T-helper 2 cell treated with Interferon-gamma antibody and Interleukin-4, amounts not matched to agents 100 ng/mL and 5 ng/mL, for 36 hours (primary cell): Measurements from ENCODE around the gene PARG. TPM values are rescaled to one million over a fixed set of nuclear protein-coding genes. Genes with fewer than 3 reads are reported as not detected.
"Not testable (repeated sequence)": the region's sequence is repeated elsewhere in the genome, so short reads cannot be mapped to it uniquely, and the experiment has no call there.

Source experiments
- intact Hi-C: fragments of 100-400 bp; cut with micrococcal nuclease; formaldehyde crosslinking; loops from one replicate; pipeline ENCODE4 v1.15.1; 2023
- total RNA-seq: library from RNA; stranded (reverse); gene quantifications from 2 replicates; pipeline ENCODE4 v1.2.3, GENCODE V29; 2022

PARG gene
- total RNA-seq, 1 donor from 2014 or later: 28.6 TPM

GRCh38 chr10:49903829-49904228, 38.0 kb downstream of the PARG start:
- intact Hi-C loops: not testable (repeated sequence)

GRCh38 chr10:49900406-49900805, 41.4 kb downstream of the PARG start:
- intact Hi-C loops: not testable (repeated sequence)

GRCh38 chr10:49899999-49900398, 41.8 kb downstream of the PARG start:
- intact Hi-C loops: loop anchor here (10.0 kb wide), 1 partner anchor 305 kb away; no protein-coding TSS in a partner anchor

- intact Hi-C loops: loop anchor here (10.0 kb wide), 1 partner anchor 295 kb away; no protein-coding TSS in a partner anchor
These were observed 51.8 kb downstream of the PARG start for GRCh38 chr10:49890025-49890424.

GRCh38 chr10:49884739-49885331, 57.0 kb downstream of the PARG start:
- intact Hi-C loops: not testable (repeated sequence)

- intact Hi-C loops: not testable (repeated sequence)
These were observed 58.0 kb downstream of the PARG start for GRCh38 chr10:49883852-49884251.

- intact Hi-C loops: not testable (repeated sequence)
These were observed 59.5 kb downstream of the PARG start for GRCh38 chr10:49882327-49882726.

- intact Hi-C loops: not testable (repeated sequence)
These were observed 69.1 kb downstream of the PARG start for GRCh38 chr10:49872740-49873139.

GRCh38 chr10:49871462-49871861, 70.4 kb downstream of the PARG start:
- intact Hi-C loops: not testable (repeated sequence)

- intact Hi-C loops: not testable (repeated sequence)
These were observed 81.9 kb downstream of the PARG start for GRCh38 chr10:49859933-49860332.

GRCh38 chr10:49858697-49859382, 83.0 kb downstream of the PARG start:
- intact Hi-C loops: not testable (repeated sequence)

GRCh38 chr10:49849520-49849919, 92.3 kb downstream of the PARG start:
- intact Hi-C loops: not testable (repeated sequence)

GRCh38 chr10:49844775-49845595, 96.8 kb downstream of the PARG start:
- intact Hi-C loops: no loop called here

- intact Hi-C loops: not testable (repeated sequence)
These were observed 99.5 kb downstream of the PARG start for GRCh38 chr10:49842333-49842628.

- intact Hi-C loops: no loop called here
These were observed 100.1 kb downstream of the PARG start for GRCh38 chr10:49841615-49842332.

GRCh38 chr10:49837685-49838084, 104.1 kb downstream of the PARG start:
- intact Hi-C loops: no loop called here

GRCh38 chr10:49837051-49837478, 104.8 kb downstream of the PARG start:
- intact Hi-C loops: no loop called here

GRCh38 chr10:49834976-49835375, 106.9 kb downstream of the PARG start:
- intact Hi-C loops: no loop called here

- intact Hi-C loops: no loop called here
These were observed 107.6 kb downstream of the PARG start for GRCh38 chr10:49834201-49834600.

- intact Hi-C loops: no loop called here
These were observed 108.7 kb downstream of the PARG start for GRCh38 chr10:49833168-49833567.

- intact Hi-C loops: no loop called here
These were observed 110.3 kb downstream of the PARG start for GRCh38 chr10:49831352-49832035.
